Kidney (tissue), 2 donors: ENCODE measurements around the gene TSPAN31. TPM values are rescaled to one million over a fixed set of nuclear protein-coding genes. Genes with fewer than 3 reads are reported as not detected.

Experiments
- microRNA-seq: library from miRNA; unstranded; fragments of <30 nt; microRNA quantifications from one replicate; pipeline ENCODE4 v1.2.0, GENCODE V29; 2020
- polyA plus RNA-seq: library from polyadenylated mRNA; stranded (reverse); fragments of 350-450 nt; fragmentation: Illumina TruSeq; extraction: RNeasy Lipid Tissue Mini Kit (QIAGEN cat#74804); gene quantifications from one replicate; pipeline ENCODE4 v1.2.3, GENCODE V29; 2014; ENCODE audit warnings: low read depth, low replicate concordance; ENCODE audit not compliant: insufficient read depth
- total RNA-seq: library from RNA; stranded (reverse); fragmentation: NEBNext Ultra II Directional; extraction: Animal tissue kit (Norgen Biotek cat#: 25700); gene quantifications from one replicate; pipeline ENCODE4 v1.2.1, GENCODE V29; 2021
- donor health status: DM: yes; HTN: yes; CAD: no.

TSPAN31 gene
- total and polyA plus RNA-seq, 2 donors from 2014 or later, result 53.3 to 60.1 TPM

Small RNAs within 50 kb of the gene (microRNA-seq; reads per million reads assigned to microRNA genes)
- gene MIR6759, result not detected

Other genes starting within 250 kb of the TSPAN31 start
- 34.1 TPM for gene DDIT3, start 224.5 kb upstream of the TSPAN31 start, total RNA-seq
- 83.1 TPM for gene DDIT3, start 224.5 kb upstream of the TSPAN31 start, polyA plus RNA-seq
- gene MBD6, start 222.2 kb upstream of the TSPAN31 start, total RNA-seq, result 118 TPM
- 38.4 TPM for gene MBD6, start 222.2 kb upstream of the TSPAN31 start, polyA plus RNA-seq
- gene DCTN2, start 197.8 kb upstream of the TSPAN31 start, total RNA-seq, result 110 TPM
- 133 TPM for gene DCTN2, start 197.8 kb upstream of the TSPAN31 start, polyA plus RNA-seq
- 1.3 TPM for gene KIF5A, start 195.0 kb upstream of the TSPAN31 start, total RNA-seq
- gene KIF5A, start 195.0 kb upstream of the TSPAN31 start, polyA plus RNA-seq, result 0.69 TPM
- gene PIP4K2C, start 153.8 kb upstream of the TSPAN31 start, total RNA-seq, result 52.4 TPM
- gene PIP4K2C, start 153.8 kb upstream of the TSPAN31 start, polyA plus RNA-seq, result 43.2 TPM
- gene DTX3, start 140.2 kb upstream of the TSPAN31 start, total RNA-seq, result 34.5 TPM
- gene DTX3, start 140.2 kb upstream of the TSPAN31 start, polyA plus RNA-seq, result 41.2 TPM
- 15.0 TPM for gene ARHGEF25, start 133.6 kb upstream of the TSPAN31 start, total RNA-seq
- 10.9 TPM for gene ARHGEF25, start 133.6 kb upstream of the TSPAN31 start, polyA plus RNA-seq
- 2.0 TPM for gene B4GALNT1, start 111.8 kb upstream of the TSPAN31 start, total RNA-seq
- gene B4GALNT1, start 111.8 kb upstream of the TSPAN31 start, polyA plus RNA-seq, result 1.6 TPM
- 325 TPM for gene OS9, start 50.9 kb upstream of the TSPAN31 start, total RNA-seq
- 256 TPM for gene OS9, start 50.9 kb upstream of the TSPAN31 start, polyA plus RNA-seq
- gene AGAP2, start 6.3 kb upstream of the TSPAN31 start, total RNA-seq, result 3.7 TPM
- gene AGAP2, start 6.3 kb upstream of the TSPAN31 start, polyA plus RNA-seq, result 0.13 TPM
- gene CDK4, start 7.3 kb downstream of the TSPAN31 start, total RNA-seq, result 69.1 TPM
- gene CDK4, start 7.3 kb downstream of the TSPAN31 start, polyA plus RNA-seq, result 118 TPM
- gene MARCHF9, start 10.1 kb downstream of the TSPAN31 start, total RNA-seq, result 22.9 TPM
- gene MARCHF9, start 10.1 kb downstream of the TSPAN31 start, polyA plus RNA-seq, result 38.4 TPM
- gene CYP27B1, start 22.0 kb downstream of the TSPAN31 start, total RNA-seq, result 3.5 TPM
- gene CYP27B1, start 22.0 kb downstream of the TSPAN31 start, polyA plus RNA-seq, result 33.4 TPM
- 23.4 TPM for gene METTL1, start 27.1 kb downstream of the TSPAN31 start, total RNA-seq
- 69.4 TPM for gene METTL1, start 27.1 kb downstream of the TSPAN31 start, polyA plus RNA-seq
- gene EEF1AKMT3, start 27.6 kb downstream of the TSPAN31 start, total RNA-seq, result 10.4 TPM
- gene EEF1AKMT3, start 27.6 kb downstream of the TSPAN31 start, polyA plus RNA-seq, result 15.3 TPM
- 32.8 TPM for gene TSFM, start 37.7 kb downstream of the TSPAN31 start, total RNA-seq
- gene TSFM, start 37.7 kb downstream of the TSPAN31 start, polyA plus RNA-seq, result 84.6 TPM
- gene AVIL, start 73.7 kb downstream of the TSPAN31 start, total RNA-seq, result 7.7 TPM
- 4.1 TPM for gene AVIL, start 73.7 kb downstream of the TSPAN31 start, polyA plus RNA-seq
- 198 TPM for gene CTDSP2, start 101.7 kb downstream of the TSPAN31 start, total RNA-seq
- gene CTDSP2, start 101.7 kb downstream of the TSPAN31 start, polyA plus RNA-seq, result 46.0 TPM
- 3.7 TPM for gene ATP23, start 196.5 kb downstream of the TSPAN31 start, total RNA-seq
- 13.1 TPM for gene ATP23, start 196.5 kb downstream of the TSPAN31 start, polyA plus RNA-seq